ENCODE measurements around the gene NFATC2. TPM values are rescaled to one million over a fixed set of nuclear protein-coding genes. Genes with fewer than 3 reads are reported as not detected.

NFATC2 gene
- total and polyA plus RNA-seq, 7 donors, result 1.4 to 16.9 (median 5.0) TPM

DNA sequence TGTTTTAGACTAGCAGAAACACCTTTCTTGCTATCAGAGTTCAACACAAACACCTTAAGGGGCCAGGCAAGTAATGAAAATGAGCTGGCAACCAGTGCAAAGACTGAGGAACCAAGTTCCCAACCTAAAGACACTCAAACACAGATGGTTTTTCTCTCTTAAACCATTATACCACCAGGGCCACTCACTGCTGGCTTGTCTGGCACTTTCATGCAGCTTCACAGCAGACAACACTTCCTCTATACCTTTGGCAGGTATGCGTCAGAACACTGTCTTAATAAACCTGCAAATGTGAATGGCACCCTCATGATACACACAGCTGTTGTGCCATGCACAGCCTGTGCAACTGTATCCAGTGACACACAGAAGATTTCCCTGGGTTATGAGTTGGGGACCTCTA, 41.6 kb downstream of the NFATC2 start:
- Histone ChIP-seq H3K27me3 (no peaks in the 10 kb centered on the region), H3K27ac (no peak overlapping the region), H3K9me3 (no peaks in the 10 kb centered on the region), H3K4me3 (no peak overlapping the region), H3K36me3 (no peaks in the 10 kb centered on the region), H3K4me1 (peaks cover 0 to 9% (median 4%) of the 10 kb centered on the region in 4 donors)
- no peak for TF ChIP-seq POLR2A (IDR thresholded peaks at IDR 0.05)
- TF ChIP-seq CTCF (IDR thresholded peaks at IDR 0.05), result no peak
- TF ChIP-seq EP300 (IDR thresholded peaks at IDR 0.05), result no peak
- TF ChIP-seq POLR2AphosphoS5 (IDR thresholded peaks at IDR 0.05), result no peak
- 61 to 81% methylated on average over 1 of the region's 1 CpG for WGBS, 2 donors
- intact Hi-C loops (cut with DNase I), result no loop called here
- no peak for DNase-seq

DNA sequence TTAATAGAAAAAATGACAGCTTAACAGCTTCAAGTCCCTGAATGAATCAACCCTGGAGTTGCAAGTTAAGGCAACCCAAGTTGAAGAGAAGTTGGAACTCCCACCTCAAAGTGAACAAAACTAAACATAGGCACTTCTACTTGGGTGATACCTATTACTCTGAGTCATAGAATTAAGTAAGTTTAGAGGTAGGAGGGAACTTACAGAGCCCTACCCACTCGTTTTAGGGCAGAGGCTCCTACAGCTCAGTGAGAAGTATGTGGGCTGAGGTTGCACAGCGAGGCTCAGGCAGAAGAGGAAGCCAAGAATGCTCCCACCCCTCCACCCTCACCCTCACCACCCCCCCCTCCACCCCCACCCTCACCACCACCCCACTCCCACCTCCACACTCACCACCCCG, 42.2 kb downstream of the NFATC2 start:
- no peak for DNase-seq
- Histone ChIP-seq H3K4me1 (peaks cover 0 to 9% (median 4%) of the 10 kb centered on the region in 4 donors), H3K27ac (no peak overlapping the region), H3K4me3 (no peak overlapping the region), H3K9me3 (no peaks in the 10 kb centered on the region), H3K36me3 (no peaks in the 10 kb centered on the region), H3K27me3 (no peaks in the 10 kb centered on the region)
- intact Hi-C loops (cut with DNase I), result no loop called here
- TF ChIP-seq CTCF (IDR thresholded peaks at IDR 0.05) (no peak), POLR2AphosphoS5 (IDR thresholded peaks at IDR 0.05) (no peak), EP300 (IDR thresholded peaks at IDR 0.05) (no peak), POLR2A (IDR thresholded peaks at IDR 0.05) (no peak)
- WGBS, 2 donors, result 50 to 51% methylated on average over 2 of the region's 3 CpGs

DNA sequence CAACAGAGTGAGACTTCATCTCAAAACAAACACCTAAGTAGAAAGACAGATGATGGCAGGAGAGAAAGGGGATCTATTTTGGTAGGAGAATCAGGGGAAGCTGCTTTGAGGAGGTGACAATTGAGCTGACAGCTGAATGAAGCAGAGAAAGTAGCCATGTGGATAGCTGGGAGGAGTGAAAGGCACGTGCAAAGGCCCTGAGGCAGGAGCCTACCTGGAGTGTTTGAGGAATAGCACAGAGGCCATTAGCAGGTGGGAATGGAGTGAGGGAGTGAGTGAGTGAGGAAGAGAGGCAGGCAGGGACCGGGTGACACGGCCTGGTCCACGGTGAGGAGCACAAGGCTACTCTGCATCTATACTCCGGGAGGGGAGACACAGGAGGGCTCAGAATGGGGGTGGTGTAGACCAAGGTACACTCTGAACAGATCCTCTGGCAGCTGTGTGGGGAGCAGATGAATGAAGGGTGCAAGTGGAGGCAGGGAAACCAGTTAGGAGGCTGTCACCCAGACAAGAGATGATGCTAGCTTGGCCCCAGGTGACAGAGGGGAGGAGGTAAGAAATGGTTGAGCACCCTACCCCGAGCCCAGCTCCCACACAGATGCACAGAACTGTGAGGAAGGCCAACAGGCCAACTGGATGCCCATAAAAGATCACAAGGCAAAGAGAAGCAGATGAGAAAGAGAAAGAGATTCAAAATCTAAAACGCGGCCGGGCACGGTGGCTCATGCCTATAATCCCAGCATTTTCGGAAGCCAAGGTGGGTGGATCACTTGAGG, 43.6 kb downstream of the NFATC2 start:
- Histone ChIP-seq H3K4me1 (peaks cover 0 to 9% (median 4%) of the 10 kb centered on the region in 4 donors), H3K9me3 (no peaks in the 10 kb centered on the region), H3K27me3 (no peaks in the 10 kb centered on the region), H3K4me3 (no peak overlapping the region), H3K36me3 (no peaks in the 10 kb centered on the region), H3K27ac (no peak overlapping the region)
- intact Hi-C loops (cut with DNase I), result no loop called here
- 94% methylated on average over 11 of the region's 11 CpGs for WGBS, 2 donors
- TF ChIP-seq POLR2A (IDR thresholded peaks at IDR 0.05), result no peak
- TF ChIP-seq EP300 (IDR thresholded peaks at IDR 0.05), result no peak
- no peak for TF ChIP-seq CTCF (IDR thresholded peaks at IDR 0.05)
- TF ChIP-seq POLR2AphosphoS5 (IDR thresholded peaks at IDR 0.05), result no peak
- no peak for DNase-seq

DNA sequence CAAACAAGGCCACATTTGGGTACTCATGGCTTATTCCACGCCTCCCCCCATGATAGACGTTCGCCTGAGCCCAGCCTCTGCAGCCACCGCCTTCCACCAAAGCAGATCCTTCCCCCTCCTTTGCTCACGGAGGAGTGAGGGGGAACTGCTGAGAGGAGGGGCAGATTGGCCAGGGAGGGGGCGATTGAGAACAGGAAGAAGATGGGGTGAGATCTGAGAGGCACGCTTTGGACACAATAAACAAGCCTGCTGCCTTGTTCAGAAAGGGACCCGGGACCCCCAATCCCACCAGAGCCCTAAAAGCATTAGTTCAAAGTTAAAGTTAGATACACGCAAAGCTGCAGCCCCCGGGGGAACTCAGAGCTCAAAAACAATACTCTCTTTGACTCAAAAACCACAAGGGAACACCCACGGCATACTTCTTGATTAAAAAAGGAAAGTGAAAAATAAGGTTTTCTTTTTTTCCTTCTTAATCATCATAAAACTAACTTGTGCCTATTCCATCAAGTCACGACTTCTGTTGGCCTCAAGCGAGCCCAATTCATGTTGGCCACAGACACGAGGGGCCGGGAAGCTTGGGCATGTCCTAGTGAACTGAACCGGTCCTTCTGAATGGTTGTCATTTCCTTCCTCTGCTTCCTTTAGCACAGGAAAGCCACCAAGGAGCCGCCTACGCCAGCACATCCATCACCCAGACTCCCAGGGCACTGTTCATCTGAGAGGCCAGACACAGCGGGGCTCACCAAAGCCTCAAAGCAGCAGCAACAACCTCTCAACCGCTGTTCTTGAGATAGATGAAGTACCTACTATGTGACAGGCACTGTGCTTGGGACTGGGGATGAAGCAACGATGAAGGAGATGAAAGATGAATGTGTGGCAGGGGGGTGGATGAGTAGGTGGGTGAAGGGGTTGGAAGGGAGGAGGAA, 44.7 kb downstream of the NFATC2 start:
- no peak for TF ChIP-seq EP300 (IDR thresholded peaks at IDR 0.05)
- no peak for TF ChIP-seq POLR2AphosphoS5 (IDR thresholded peaks at IDR 0.05)
- no peak for TF ChIP-seq CTCF (IDR thresholded peaks at IDR 0.05)
- TF ChIP-seq POLR2A (IDR thresholded peaks at IDR 0.05), result no peak
- H3K27me3 ChIP-seq, result no peaks in the 10 kb centered on the region
- no peak overlapping the region for H3K4me3 ChIP-seq
- H3K9me3 ChIP-seq, result no peaks in the 10 kb centered on the region
- 43 to 81% methylated on average over 21 of the region's 21 CpGs for WGBS, 2 donors
- H3K36me3 ChIP-seq, result no peaks in the 10 kb centered on the region
- DNase-seq, result no peak
- H3K27ac ChIP-seq, result peak overlapping the region; percentile 3 to 25 (median 10)
- peaks cover 0 to 9% (median 4%) of the 10 kb centered on the region in 4 donors for H3K4me1 ChIP-seq
- intact Hi-C loops (cut with DNase I), result no loop called here
